Natural killer cell (primary cell): Measurements from ENCODE around the gene LMOD1. TPM values are rescaled to one million over a fixed set of nuclear protein-coding genes. Genes with fewer than 3 reads are reported as not detected.

Experiments
- ATAC-seq, 3 donors: fragments of 150-1000 bp in 2 of 3; fragments of 200-7000 bp in 1 of 3; cut with Tn5 transposase; 1 replicate in 1 of 3; 2 replicates in 2 of 3; pipeline ENCODE4 v1.10.0; 2021; ENCODE audit warnings: mild to moderate bottlenecking in 2 of 3, moderate library complexity in 2 of 3
- DNase-seq, 2 donors: peaks; one replicate each; pipeline versions ENCODE4 v3.0.0 to v3.0.0-alpha.2; 2013 to 2021; ENCODE audit warnings: mixed read lengths in 1 of 2
- H3K27ac ChIP-seq: one replicate; pipeline ENCODE4 v1.5.1; 2013; ENCODE audit warnings: mild to moderate bottlenecking, low read length
- H3K27me3 ChIP-seq: one replicate; pipeline ENCODE4 v1.6.1; 2013; ENCODE audit warnings: low read length; ENCODE audit not compliant: control insufficient read depth, insufficient read depth
- H3K36me3 ChIP-seq: one replicate; pipeline ENCODE4 v1.6.1; 2013; ENCODE audit warnings: low read length; ENCODE audit not compliant: control insufficient read depth, insufficient read depth
- H3K4me1 ChIP-seq: one replicate; pipeline ENCODE4 v1.6.1; 2013; ENCODE audit warnings: low read length; ENCODE audit not compliant: control insufficient read depth, insufficient read depth
- H3K4me3 ChIP-seq: one replicate; pipeline ENCODE4 v1.5.1; 2013; ENCODE audit warnings: low read length
- H3K9me3 ChIP-seq: one replicate; pipeline ENCODE4 v1.6.1; 2013; ENCODE audit warnings: low read length; ENCODE audit not compliant: control insufficient read depth, insufficient read depth
- H3K27ac Mint-ChIP-seq, 2 donors: one replicate each; pipeline ENCODE4 v1.8.0; 2022; ENCODE audit warnings: mild to moderate bottlenecking in 2 of 2, mixed read lengths in 2 of 2, moderate library complexity in 1 of 2
- H3K27me3 Mint-ChIP-seq, 2 donors: one replicate each; pipeline ENCODE4 v1.8.0; 2022; ENCODE audit warnings: low read depth in 2 of 2, mixed read lengths in 2 of 2
- H3K36me3 Mint-ChIP-seq: one replicate; pipeline ENCODE4 v1.8.0; 2022; ENCODE audit warnings: mixed read lengths
- H3K4me1 Mint-ChIP-seq, 2 donors: one replicate each; pipeline ENCODE4 v1.8.0; 2022; ENCODE audit warnings: mixed read lengths in 2 of 2
- H3K4me3 Mint-ChIP-seq: one replicate; pipeline ENCODE4 v1.8.0; 2022; ENCODE audit warnings: mild to moderate bottlenecking, moderate library complexity, mixed read lengths
- H3K9me3 Mint-ChIP-seq, 2 donors: one replicate each; pipeline ENCODE4 v1.8.0; 2022; ENCODE audit warnings: mixed read lengths in 2 of 2
- CTCF ChIP-seq: fragments of 200-600 bp; IDR thresholded peaks from one replicate; pipeline ENCODE4 v1.8.0; 2022; ENCODE audit warnings: antibody characterized with exemption
- WGBS: methylation state at CpG from one replicate; pipeline ENCODE4 v1.1.7; 2013; ENCODE audit warnings: missing lambda C conversion rate; ENCODE audit not compliant: insufficient coverage; 5-methylcytosine and 5-hydroxymethylcytosine counted together
- intact Hi-C: fragments of 100-400 bp; cut with micrococcal nuclease; formaldehyde crosslinking; loops from one replicate; pipeline ENCODE4 v1.14.2; 2022
- total RNA-seq, 4 donors: library from RNA; stranded (reverse); fragments of 120-200 nt in 1 of 4; gene quantifications; one replicate each; pipeline versions ENCODE4 v1.2.3 to v1.2.4, GENCODE V29; 2013 to 2022

LMOD1 gene
- total RNA-seq, 3 donors from 2014 or later (not counting 1 experiment from before 2014, with no cell fraction given) = not detected

GRCh38 chr1:201892211-201892610 lies 54.1 kb downstream of the LMOD1 start:
- Mint-ChIP-seq H3K36me3 (no peaks in the 10 kb centered on the region), H3K4me1 (peaks cover 5 to 12% of the 10 kb centered on the region in 2 donors), H3K4me3 (no peak overlapping the region), H3K27me3 (peaks cover 6 to 31% of the 10 kb centered on the region in 2 donors), H3K9me3 (no peaks in the 10 kb centered on the region), H3K27ac (no peak overlapping the region)
- Histone ChIP-seq H3K27ac (no peak overlapping the region), H3K27me3 (peaks cover 28% of the 10 kb centered on the region), H3K9me3 (no peaks in the 10 kb centered on the region), H3K4me3 (no peak overlapping the region), H3K4me1 (peaks cover 18% of the 10 kb centered on the region), H3K36me3 (no peaks in the 10 kb centered on the region)
- DNase-seq (no peak), ATAC-seq (no peak)
- no peak for TF ChIP-seq CTCF
- intact Hi-C loops = no loop called here
- 90% methylated on average over 5 of the region's 6 CpGs for WGBS

GRCh38 chr1:201891451-201892045 lies 54.8 kb downstream of the LMOD1 start:
- no peak for DNase-seq
- ATAC-seq = no peak
- no peak overlapping the region for H3K4me3 Mint-ChIP-seq
- intact Hi-C loops = no loop called here
- peaks cover 18% of the 10 kb centered on the region for H3K4me1 ChIP-seq
- no peak overlapping the region for H3K4me3 ChIP-seq
- peaks cover 6 to 38% of the 10 kb centered on the region in 2 donors for H3K27me3 Mint-ChIP-seq
- WGBS = 79% methylated on average over 5 of the region's 5 CpGs
- no peaks in the 10 kb centered on the region for H3K36me3 ChIP-seq
- TF ChIP-seq CTCF = no peak
- no peaks in the 10 kb centered on the region for H3K9me3 Mint-ChIP-seq
- H3K27me3 ChIP-seq = peaks cover 29% of the 10 kb centered on the region
- peaks cover 5 to 12% of the 10 kb centered on the region in 2 donors for H3K4me1 Mint-ChIP-seq
- H3K27ac Mint-ChIP-seq = no peak overlapping the region
- H3K27ac ChIP-seq = no peak overlapping the region
- H3K36me3 Mint-ChIP-seq = no peaks in the 10 kb centered on the region
- no peaks in the 10 kb centered on the region for H3K9me3 ChIP-seq

DNA sequence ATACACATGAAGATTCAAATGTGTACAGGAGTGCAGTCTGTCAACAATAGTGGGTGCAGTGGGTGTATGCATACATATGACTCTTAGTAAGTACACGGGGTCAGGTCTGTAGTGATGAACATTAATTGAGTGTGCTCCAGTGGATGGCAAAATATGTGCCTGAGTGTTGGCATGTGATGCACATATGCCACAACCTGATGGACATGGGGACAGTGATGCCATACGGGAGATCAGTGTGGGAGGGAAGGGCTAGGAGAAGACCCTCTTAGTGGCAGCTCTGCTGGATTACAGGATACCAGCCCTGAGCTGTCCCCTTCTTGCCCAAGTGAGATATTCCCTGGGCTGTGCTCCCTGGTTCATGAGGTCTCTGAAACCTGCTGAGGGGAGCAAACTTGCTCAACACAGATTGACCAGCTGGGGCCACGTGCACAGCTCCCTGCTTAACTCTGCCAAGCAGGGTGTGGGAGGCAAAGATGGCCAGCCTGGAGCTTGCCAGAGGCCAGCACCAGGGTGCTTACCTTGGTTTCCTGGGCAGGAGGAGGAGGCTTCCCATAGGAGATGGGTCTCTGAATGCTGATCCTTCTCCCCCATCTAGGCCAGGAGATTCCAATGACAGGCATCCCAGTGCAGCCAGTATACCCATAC lies 55.4 kb downstream of the LMOD1 start:
- H3K27me3 ChIP-seq = peaks cover 29% of the 10 kb centered on the region
- Mint-ChIP-seq H3K27me3 (peaks cover 6 to 38% of the 10 kb centered on the region in 2 donors), H3K4me3 (no peak overlapping the region), H3K4me1 (peaks cover under 1 to 7% of the 10 kb centered on the region in 2 donors), H3K36me3 (no peaks in the 10 kb centered on the region), H3K9me3 (no peaks in the 10 kb centered on the region), H3K27ac (no peak overlapping the region)
- 83% methylated on average over 3 of the region's 3 CpGs for WGBS
- ATAC-seq = peak in 1 of 3 donors; percentile 3
- H3K9me3 ChIP-seq = no peaks in the 10 kb centered on the region
- H3K36me3 ChIP-seq = no peaks in the 10 kb centered on the region
- no peak overlapping the region for H3K27ac ChIP-seq
- DNase-seq = no peak
- no peak overlapping the region for H3K4me3 ChIP-seq
- peaks cover 15% of the 10 kb centered on the region for H3K4me1 ChIP-seq
- intact Hi-C loops = no loop called here
- no peak for TF ChIP-seq CTCF
